GM12891 (cell line): ENCODE measurements around the gene CACNB1.

Source experiments
- DNase-seq: peaks from one replicate; pipeline ENCODE4 v3.0.0; 2011; ENCODE audit warnings: low spot score; ENCODE audit not compliant: insufficient read length
- FAIRE-seq: peaks from 2 replicates; lab custom pipeline; 2011; peaks lifted over from hg19 to GRCh38; lab: Jason Lieb, UNC
- PAX5 ChIP-seq: IDR thresholded peaks from 2 replicates; pipeline ENCODE4 v1.6.1; 2011; ENCODE audit warnings: low read length, moderate library complexity, mild to moderate bottlenecking; ENCODE audit not compliant: insufficient read depth, severe bottlenecking
- POLR2A ChIP-seq: IDR thresholded peaks from 2 replicates; pipeline ENCODE4 v1.6.1; 2011; ENCODE audit warnings: low read depth, low read length, control low read depth
- POLR2AphosphoS5 ChIP-seq: IDR thresholded peaks from 2 replicates; pipeline ENCODE4 v1.6.1; 2011; ENCODE audit warnings: low read depth, low read length, control low read depth
- POU2F2 ChIP-seq: IDR thresholded peaks from 2 replicates; pipeline ENCODE4 v1.6.1; 2011; ENCODE audit warnings: low read depth, mild to moderate bottlenecking, control low read depth, low read length, moderate library complexity
- SPI1 ChIP-seq: IDR thresholded peaks from 2 replicates; pipeline ENCODE4 v1.6.1; 2011; ENCODE audit warnings: low read depth, low read length, control low read depth
- TAF1 ChIP-seq: IDR thresholded peaks from 2 replicates; pipeline ENCODE4 v1.6.1; 2011; ENCODE audit warnings: low read depth, low read length, control low read depth

The CACNB1 gene

GRCh38 chr17:39225959-39226683, 28.7 kb upstream of the CACNB1 start:
- no peak for DNase-seq
- no peak for FAIRE-seq
- TF ChIP-seq PAX5 (no peak), POLR2A (no peak), POU2F2 (no peak), TAF1 (no peak), POLR2AphosphoS5 (no peak), SPI1 (no peak)

- FAIRE-seq: no peak
- TF ChIP-seq POLR2A: no peak
- no peak for TF ChIP-seq PAX5
- TF ChIP-seq POLR2AphosphoS5: no peak
- no peak for TF ChIP-seq SPI1
- no peak for TF ChIP-seq TAF1
- no peak for TF ChIP-seq POU2F2
- no peak for DNase-seq
Observed at GRCh38 chr17:39225308-39225958, 28.0 kb upstream of the CACNB1 start, which contains the start of gene STAC2. Gene STAC2, minus strand, starts transcription at chr17:39225945. Its CDS starts 443 bp downstream, at chr17:39225502.

GRCh38 chr17:39224778-39225307, 27.4 kb upstream of the CACNB1 start:
- DNase-seq: no peak
- TF ChIP-seq PAX5 (no peak), POLR2AphosphoS5 (no peak), POLR2A (no peak), TAF1 (no peak), POU2F2 (no peak), SPI1 (no peak)
- no peak for FAIRE-seq

GRCh38 chr17:39223907-39224777, 26.7 kb upstream of the CACNB1 start:
- no peak for DNase-seq
- no peak for FAIRE-seq
- TF ChIP-seq TAF1: no peak
- no peak for TF ChIP-seq SPI1
- no peak for TF ChIP-seq POLR2A
- no peak for TF ChIP-seq POLR2AphosphoS5
- TF ChIP-seq PAX5: no peak
- no peak for TF ChIP-seq POU2F2

GRCh38 chr17:39222866-39223834, 25.7 kb upstream of the CACNB1 start:
- FAIRE-seq: no peak
- no peak for TF ChIP-seq POLR2A
- no peak for DNase-seq

- TF ChIP-seq TAF1 (no peak), POLR2A (no peak), POLR2AphosphoS5 (no peak), POU2F2 (no peak), PAX5 (no peak), SPI1 (no peak)
- FAIRE-seq (no peak), DNase-seq (no peak)
Observed at GRCh38 chr17:39222151-39222550, 24.7 kb upstream of the CACNB1 start.

GRCh38 chr17:39221572-39221971, 24.1 kb upstream of the CACNB1 start:
- FAIRE-seq (no peak), DNase-seq (no peak)
- TF ChIP-seq TAF1: no peak
- TF ChIP-seq PAX5: no peak
- TF ChIP-seq POU2F2: no peak
- no peak for TF ChIP-seq POLR2A
- no peak for TF ChIP-seq SPI1
- no peak for TF ChIP-seq POLR2AphosphoS5

GRCh38 chr17:39219647-39220154, 22.2 kb upstream of the CACNB1 start:
- no peak for FAIRE-seq
- DNase-seq: no peak
- TF ChIP-seq POU2F2: no peak
- TF ChIP-seq SPI1: no peak
- no peak for TF ChIP-seq POLR2A
- no peak for TF ChIP-seq TAF1
- no peak for TF ChIP-seq PAX5
- TF ChIP-seq POLR2AphosphoS5: no peak

- FAIRE-seq: no peak
- no peak for TF ChIP-seq POLR2A
- TF ChIP-seq POU2F2: no peak
- TF ChIP-seq TAF1: no peak
- TF ChIP-seq PAX5: no peak
- no peak for TF ChIP-seq POLR2AphosphoS5
- TF ChIP-seq SPI1: no peak
Observed at GRCh38 chr17:39218906-39219305, 21.4 kb upstream of the CACNB1 start.

More at GRCh38 chr17:39218906-39219305, 21.4 kb upstream of the CACNB1 start:
- no peak for DNase-seq
